IPS-NIHi11 (cell line): ENCODE measurements around the gene DHDDS.

Source experiments
- DNase-seq: peaks from one replicate; pipeline ENCODE4 v3.0.0; 2012; ENCODE audit warnings: mixed read lengths, low spot score

DHDDS gene

GRCh38 chr1:26418865-26419349, 13.2 kb upstream of the DHDDS start:
- DNase-seq, result peak; percentile 81

- DNase-seq, result no peak
Measured at GRCh38 chr1:26419494-26419893, 12.6 kb upstream of the DHDDS start.

- DNase-seq, result peak; percentile 23
Measured at GRCh38 chr1:26429721-26430120, 2.4 kb upstream of the DHDDS start.

GRCh38 chr1:26432793-26433192, 672 bp downstream of the DHDDS start:
- DNase-seq, result no peak

- DNase-seq, result no peak
Measured at GRCh38 chr1:26434161-26434752, 2.1 kb downstream of the DHDDS start.

GRCh38 chr1:26438041-26438440, 5.9 kb downstream of the DHDDS start:
- DNase-seq, result no peak

GRCh38 chr1:26440259-26440658, 8.1 kb downstream of the DHDDS start:
- DNase-seq, result no peak

- DNase-seq, result no peak
Measured at GRCh38 chr1:26449868-26450267, 17.7 kb downstream of the DHDDS start.

GRCh38 chr1:26450908-26451307, 18.8 kb downstream of the DHDDS start:
- no peak for DNase-seq

GRCh38 chr1:26452459-26453183, 20.5 kb downstream of the DHDDS start:
- DNase-seq, result no peak

- DNase-seq, result no peak
Measured at GRCh38 chr1:26459148-26459547, 27.0 kb downstream of the DHDDS start.

GRCh38 chr1:26459573-26460031, 27.5 kb downstream of the DHDDS start:
- DNase-seq, result no peak

GRCh38 chr1:26468911-26469310, 36.8 kb downstream of the DHDDS start:
- DNase-seq, result no peak

GRCh38 chr1:26469558-26469957, 37.4 kb downstream of the DHDDS start:
- DNase-seq, result no peak

GRCh38 chr1:26470878-26471497, 38.9 kb downstream of the DHDDS start:
- no peak for DNase-seq

GRCh38 chr1:26471498-26472319, 39.6 kb downstream of the DHDDS start:
- peak; percentile 42 for DNase-seq

GRCh38 chr1:26472320-26472900, 40.3 kb downstream of the DHDDS start, which contains the start of gene HMGN2:
HMGN2 (plus strand) TSS chr1:26472440; CDS start chr1:26472613, 173 bp downstream.
- DNase-seq, result peak; percentile 85

- peak; percentile 95 for DNase-seq
Measured at GRCh38 chr1:26472901-26473845, 41.1 kb downstream of the DHDDS start.

- no peak for DNase-seq
Measured at GRCh38 chr1:26474818-26475217, 42.7 kb downstream of the DHDDS start.

- DNase-seq, result no peak
Measured at GRCh38 chr1:26475989-26476388, 43.9 kb downstream of the DHDDS start.

- DNase-seq, result no peak
Measured at GRCh38 chr1:26476958-26477357, 44.8 kb downstream of the DHDDS start.
